ENCODE data around the gene ZNF865.
A peak's percentile ranks its signal among the peaks of the same experiment; 100 is the strongest.

ZNF865 gene

GRCh38 chr19:55647732-55648584, 42.5 kb downstream of the ZNF865 start, which contains the start of gene CCDC106:
TSS of gene CCDC106 (plus strand) at chr19:55648212. CDS start at chr19:55649047, 835 bp downstream.
- DNase-seq, result peak; percentile 51 to 59

- no peak for DNase-seq
Observed at GRCh38 chr19:55648585-55649267, 43.3 kb downstream of the ZNF865 start.

GRCh38 chr19:55649268-55650125, 44.0 kb downstream of the ZNF865 start:
- no peak for DNase-seq

GRCh38 chr19:55650126-55650557, 44.7 kb downstream of the ZNF865 start:
- DNase-seq, result no peak

GRCh38 chr19:55650602-55651230, 45.3 kb downstream of the ZNF865 start:
- no peak for DNase-seq

- DNase-seq, result no peak
Observed at GRCh38 chr19:55651236-55651635, 45.8 kb downstream of the ZNF865 start.

- DNase-seq, result no peak
Observed at GRCh38 chr19:55652311-55653128, 47.1 kb downstream of the ZNF865 start.

GRCh38 chr19:55653651-55654322, 48.3 kb downstream of the ZNF865 start:
- peak; percentile 98 to 99 for DNase-seq

GRCh38 chr19:55654323-55654867, 48.9 kb downstream of the ZNF865 start:
- DNase-seq, result peak; percentile 97 to 98

- peak; percentile 95 to 96 for DNase-seq
Observed at GRCh38 chr19:55654868-55655647, 49.6 kb downstream of the ZNF865 start, which contains the start of gene U2AF2. TSS of gene U2AF2 (plus strand) at chr19:55655035. CDS start at chr19:55655105, 70 bp downstream.

GRCh38 chr19:55655648-55656040, 50.2 kb downstream of the ZNF865 start:
- no peak for DNase-seq

GRCh38 chr19:55656552-55656951, 51.1 kb downstream of the ZNF865 start:
- no peak for DNase-seq

GRCh38 chr19:55656988-55657747, 51.7 kb downstream of the ZNF865 start:
- no peak for DNase-seq

GRCh38 chr19:55658846-55659459, 53.5 kb downstream of the ZNF865 start:
- no peak for DNase-seq

- DNase-seq, result no peak
Observed at GRCh38 chr19:55659822-55660221, 54.4 kb downstream of the ZNF865 start.

GRCh38 chr19:55660404-55660803, 55.0 kb downstream of the ZNF865 start:
- no peak for DNase-seq

- no peak for DNase-seq
Observed at GRCh38 chr19:55660991-55661390, 55.5 kb downstream of the ZNF865 start.

GRCh38 chr19:55661826-55662225, 56.4 kb downstream of the ZNF865 start:
- DNase-seq, result no peak

Measured in activated CD4-positive, alpha-beta T cell treated with anti-CD3 and anti-CD28 coated beads, Interleukin-2, amount 50 U/mL, for 4 hours (primary cell).